Keratinocyte (primary cell): ENCODE data around the gene TATDN2. TPM values are rescaled to one million over a fixed set of nuclear protein-coding genes. Genes with fewer than 3 reads are reported as not detected.
"Not testable (repeated sequence)": the region's sequence is repeated elsewhere in the genome, so short reads cannot be mapped to it uniquely, and the experiment has no call there.

ENCODE experiments used
- DNase-seq: peaks from one replicate; pipeline ENCODE4 v3.0.0-alpha.2; 2011; ENCODE audit warnings: low read depth, missing footprints, low spot score
- FAIRE-seq: peaks from 2 replicates; lab custom pipeline; 2011; peaks lifted over from hg19 to GRCh38; lab: Jason Lieb, UNC
- H2AFZ ChIP-seq: 2 replicates; pipeline ENCODE4 v1.6.0; 2012; ENCODE audit warnings: low read length, control low read depth, inconsistent platforms; ENCODE audit not compliant: control insufficient read depth
- H3K27ac ChIP-seq: 2 replicates; pipeline ENCODE4 v1.5.1; 2011; ENCODE audit warnings: low read length; ENCODE audit not compliant: control insufficient read depth, insufficient read depth
- H3K27me3 ChIP-seq: 3 replicates; pipeline ENCODE4 v1.6.0; 2011; ENCODE audit warnings: low read length; ENCODE audit not compliant: control insufficient read depth, insufficient read depth; ENCODE audit errors: extremely low read depth
- H3K36me3 ChIP-seq, 2 experiments: 2 replicates in 1 of 2; 3 replicates in 1 of 2; pipeline ENCODE4 v1.5.1; 2011; ENCODE audit warnings: low read length in 2 of 2, mild to moderate bottlenecking in 1 of 2; ENCODE audit not compliant: control insufficient read depth in 2 of 2, insufficient read depth in 2 of 2; ENCODE audit errors: extremely low read depth in 1 of 2
- H3K4me1 ChIP-seq: 3 replicates; pipeline ENCODE4 v1.5.1; 2011; ENCODE audit warnings: low read length; ENCODE audit not compliant: control insufficient read depth, insufficient read depth; ENCODE audit errors: extremely low read depth
- H3K4me2 ChIP-seq: 3 replicates; pipeline ENCODE4 v1.6.0; 2011; ENCODE audit warnings: low read depth, low read length; ENCODE audit not compliant: control insufficient read depth, insufficient read depth; ENCODE audit errors: extremely low read depth
- H3K4me3 ChIP-seq, 3 experiments: fragments of 200-600 bp in 1 of 3; sonication (generic) in 1 of 3; 2 replicates in 2 of 3; 3 replicates in 1 of 3; pipeline ENCODE4 v1.5.1; 2011 to 2016; ENCODE audit warnings: low read length in 3 of 3, mild to moderate bottlenecking in 3 of 3, control low read depth in 2 of 3, inconsistent platforms in 1 of 3, low read depth in 1 of 3, mixed read lengths in 1 of 3, mixed run types in 1 of 3, moderate library complexity in 1 of 3; ENCODE audit not compliant: control insufficient read depth in 2 of 3, insufficient read depth in 2 of 3; ENCODE audit errors: extremely low read depth in 1 of 3
- H3K79me2 ChIP-seq: 2 replicates; pipeline ENCODE4 v1.6.0; 2012; ENCODE audit warnings: low read length; ENCODE audit not compliant: control insufficient read depth, insufficient read depth
- H3K9ac ChIP-seq: 3 replicates; pipeline ENCODE4 v1.6.0; 2011; ENCODE audit warnings: low read length; ENCODE audit not compliant: control insufficient read depth, insufficient read depth; ENCODE audit errors: extremely low read depth
- H3K9me1 ChIP-seq: 3 replicates; pipeline ENCODE4 v1.6.0; 2011; ENCODE audit warnings: low read length; ENCODE audit not compliant: control insufficient read depth, insufficient read depth; ENCODE audit errors: extremely low read depth
- H3K9me3 ChIP-seq: 2 replicates; pipeline ENCODE4 v1.5.1; 2012; ENCODE audit warnings: low read depth, low read length; ENCODE audit not compliant: control insufficient read depth
- H4K20me1 ChIP-seq: 3 replicates; pipeline ENCODE4 v1.6.0; 2011; ENCODE audit warnings: low read length; ENCODE audit not compliant: control insufficient read depth, insufficient read depth; ENCODE audit errors: extremely low read depth
- EZH2 ChIP-seq: IDR thresholded peaks from one replicate; pipeline ENCODE4 v1.6.1; 2012; ENCODE audit warnings: inconsistent platforms, mild to moderate bottlenecking, low read length, moderate library complexity
- dilution Hi-C: fragments of 300-500 bp; cut with MboI; formaldehyde crosslinking; loops from one replicate; pipeline ENCODE4 v1.7.0; 2020; ENCODE audit warnings: low sequenced_read_pairs; ENCODE audit not compliant: extremely low pct_ligation_motif_present
- polyA plus RNA-seq, 5 experiments: library from polyadenylated mRNA; depleted of rRNA in 3 of 5; stranded (reverse) in 3 of 5; stranded (forward) in 1 of 5; unstranded in 1 of 5; fragments of >200 nt; gene quantifications; 1 replicate in 1 of 5; 2 replicates in 3 of 5; 3 replicates in 1 of 5; pipeline versions ENCODE4 v1.2.1 to v1.2.3, GENCODE V29; 2011 to 2012; ENCODE audit warnings: missing spikeins in 2 of 5, low read depth in 1 of 5, low replicate concordance in 1 of 5
- TF ChIP-seq, protein P1 (sequence below), 3 experiments: IDR thresholded peaks in 1 of 3; conservative IDR thresholded peaks in 1 of 3; optimal IDR thresholded peaks in 1 of 3; 2 replicates in 2 of 3; 3 replicates in 1 of 3; pipeline versions ENCODE3 to v1.5.1; 2011; ENCODE audit warnings: low read length in 3 of 3, mild to moderate bottlenecking in 3 of 3, moderate library complexity in 2 of 3, control low read depth in 1 of 3, inconsistent platforms in 1 of 3; ENCODE audit not compliant: insufficient read depth in 2 of 3; ENCODE audit errors: extremely low read depth in 1 of 3

Gene TATDN2
- polyA plus RNA-seq, 1 donor (not counting 4 experiments of a cell fraction or from before 2014, with no cell fraction given) = 13.8 TPM

DNA sequence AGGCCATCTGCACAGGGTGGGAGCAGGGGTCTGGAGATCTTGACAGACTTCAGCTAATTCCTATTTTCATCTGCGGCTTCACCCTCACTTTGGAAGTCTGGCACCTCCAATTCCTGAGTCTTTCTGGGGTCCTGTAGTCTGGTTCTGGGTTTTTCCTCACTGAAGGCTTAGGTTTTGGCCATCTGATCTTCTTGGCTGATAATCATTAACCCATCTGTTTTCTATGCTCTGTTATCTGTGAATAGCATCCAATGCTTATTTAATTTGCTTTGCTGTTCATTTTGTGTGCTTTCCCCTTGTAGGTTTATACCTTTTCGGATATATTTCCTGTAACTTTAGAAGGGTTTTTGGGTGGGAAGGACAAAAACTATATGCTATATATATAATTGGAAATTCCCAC, 17.6 kb downstream of the TATDN2 start:
- Histone ChIP-seq H3K27me3 (no peaks in the 10 kb centered on the region), H3K4me2 (no peak overlapping the region), H3K27ac (no peak overlapping the region), H3K79me2 (peaks cover 62% of the 10 kb centered on the region), H3K9me1 (no peaks in the 10 kb centered on the region), H3K9ac (no peak overlapping the region), H3K9me3 (no peaks in the 10 kb centered on the region), H3K4me3 (no peak overlapping the region), H3K4me1 (no peaks in the 10 kb centered on the region), H3K36me3 (peaks cover 14 to 23% of the 10 kb centered on the region in 2 experiments), H2AFZ (no peak overlapping the region), H4K20me1 (no peaks in the 10 kb centered on the region)
- dilution Hi-C loops = no loop called here
- TF ChIP-seq, protein P1, sequence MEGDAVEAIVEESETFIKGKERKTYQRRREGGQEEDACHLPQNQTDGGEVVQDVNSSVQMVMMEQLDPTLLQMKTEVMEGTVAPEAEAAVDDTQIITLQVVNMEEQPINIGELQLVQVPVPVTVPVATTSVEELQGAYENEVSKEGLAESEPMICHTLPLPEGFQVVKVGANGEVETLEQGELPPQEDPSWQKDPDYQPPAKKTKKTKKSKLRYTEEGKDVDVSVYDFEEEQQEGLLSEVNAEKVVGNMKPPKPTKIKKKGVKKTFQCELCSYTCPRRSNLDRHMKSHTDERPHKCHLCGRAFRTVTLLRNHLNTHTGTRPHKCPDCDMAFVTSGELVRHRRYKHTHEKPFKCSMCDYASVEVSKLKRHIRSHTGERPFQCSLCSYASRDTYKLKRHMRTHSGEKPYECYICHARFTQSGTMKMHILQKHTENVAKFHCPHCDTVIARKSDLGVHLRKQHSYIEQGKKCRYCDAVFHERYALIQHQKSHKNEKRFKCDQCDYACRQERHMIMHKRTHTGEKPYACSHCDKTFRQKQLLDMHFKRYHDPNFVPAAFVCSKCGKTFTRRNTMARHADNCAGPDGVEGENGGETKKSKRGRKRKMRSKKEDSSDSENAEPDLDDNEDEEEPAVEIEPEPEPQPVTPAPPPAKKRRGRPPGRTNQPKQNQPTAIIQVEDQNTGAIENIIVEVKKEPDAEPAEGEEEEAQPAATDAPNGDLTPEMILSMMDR (optimal IDR thresholded peaks at IDR 0.05 in 1 of 3, IDR thresholded peaks at IDR 0.05 in 1 of 3, conservative IDR thresholded peaks at IDR 0.05 in 1 of 3; ENCODE audit: extremely low read depth in 1 of 3, insufficient read depth in 2 of 3, low read length in 3 of 3) = no peak
- TF ChIP-seq EZH2 = no peak
- FAIRE-seq (no peak), DNase-seq (no peak)

DNA sequence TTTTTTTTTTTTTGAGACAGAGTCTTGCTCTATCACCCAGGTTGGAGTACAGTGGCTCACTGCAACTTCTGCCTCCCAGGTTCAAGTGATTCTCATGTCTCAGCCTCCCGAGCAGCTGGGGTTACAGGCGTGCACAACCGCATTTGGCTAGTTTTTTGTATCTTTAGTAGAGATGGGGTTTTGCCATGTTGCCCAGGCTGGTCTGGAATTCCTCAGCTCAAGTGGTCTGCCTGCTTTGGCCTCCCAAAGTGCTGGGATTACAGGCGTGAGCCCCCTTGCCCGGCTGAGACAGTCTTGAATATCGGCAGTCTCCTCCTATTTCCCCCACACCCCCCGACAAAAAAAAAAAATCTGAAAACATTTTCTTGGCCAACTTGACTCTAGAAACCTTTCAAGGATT, 18.7 kb downstream of the TATDN2 start:
- H3K4me3 ChIP-seq, H3K9me1 ChIP-seq, H2AFZ ChIP-seq, FAIRE-seq, H3K4me1 ChIP-seq, H3K27me3 ChIP-seq, H3K9ac ChIP-seq, DNase-seq, H3K9me3 ChIP-seq, dilution Hi-C loops, H3K27ac ChIP-seq, H4K20me1 ChIP-seq, H3K4me2 ChIP-seq: not testable (repeated sequence)
- Histone ChIP-seq H3K36me3 (peaks cover 10 to 24% of the 10 kb centered on the region in 2 experiments), H3K79me2 (peaks cover 66% of the 10 kb centered on the region)

DNA sequence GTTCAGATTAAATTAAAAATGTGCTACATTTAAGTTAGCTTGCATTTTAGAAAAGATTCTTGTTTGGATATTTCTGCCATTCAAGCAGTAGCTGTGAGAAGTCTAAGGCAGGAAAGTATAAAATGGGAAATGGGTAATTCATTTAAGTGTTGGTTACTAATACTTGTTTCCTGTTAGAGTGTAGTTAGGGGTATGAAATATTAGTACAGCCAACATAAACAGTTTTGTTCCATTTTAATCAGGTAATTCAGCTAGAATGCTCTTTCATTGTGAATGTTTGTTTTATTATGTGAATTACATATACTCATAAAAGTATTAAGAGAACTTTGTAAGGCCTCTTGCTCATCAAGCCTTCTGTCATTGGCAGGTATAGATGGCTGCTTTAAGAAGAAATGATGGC, 19.9 kb downstream of the TATDN2 start:
- TF ChIP-seq, protein P1 (optimal IDR thresholded peaks at IDR 0.05 in 1 of 3, IDR thresholded peaks at IDR 0.05 in 1 of 3, conservative IDR thresholded peaks at IDR 0.05 in 1 of 3; ENCODE audit: extremely low read depth in 1 of 3, insufficient read depth in 2 of 3, low read length in 3 of 3) = no peak
- TF ChIP-seq EZH2 = no peak
- H3K4me1 ChIP-seq = no peaks in the 10 kb centered on the region

More for the DNA sequence above, 19.9 kb downstream of the TATDN2 start:
- H3K9ac ChIP-seq = no peak overlapping the region
- H3K79me2 ChIP-seq = peaks cover 67% of the 10 kb centered on the region
- H3K27ac ChIP-seq = no peak overlapping the region
- no peak for FAIRE-seq
- H3K9me3 ChIP-seq = no peaks in the 10 kb centered on the region
- H3K4me3 ChIP-seq = no peak overlapping the region
- H4K20me1 ChIP-seq = no peaks in the 10 kb centered on the region
- no peak for DNase-seq
- dilution Hi-C loops = no loop called here
- H3K4me2 ChIP-seq = no peak overlapping the region
- no peaks in the 10 kb centered on the region for H3K9me1 ChIP-seq
- H2AFZ ChIP-seq = no peak overlapping the region
- H3K36me3 ChIP-seq = peaks cover 13 to 27% of the 10 kb centered on the region in 2 experiments
- H3K27me3 ChIP-seq = no peaks in the 10 kb centered on the region
